ENCODE results near the gene KLHL35. TPM values are rescaled to one million over a fixed set of nuclear protein-coding genes. Genes with fewer than 3 reads are reported as not detected.

The KLHL35 gene
- total RNA-seq, 2 experiments from 2014 or later: 0.21 TPM; not detected in 1

DNA sequence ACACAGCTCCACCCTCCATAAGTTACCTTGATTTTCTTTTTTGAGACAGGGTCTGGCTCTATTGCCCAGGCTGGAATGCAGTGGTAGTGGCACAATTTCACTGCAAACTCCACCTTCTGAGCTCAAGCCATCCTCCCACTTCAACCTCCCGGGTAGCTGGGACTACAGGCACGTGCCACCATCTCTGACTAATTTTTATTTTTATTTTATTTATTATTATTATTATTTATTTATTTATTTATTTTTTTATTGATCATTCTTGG is 24.1 kb downstream of the KLHL35 start:
- intact Hi-C loops (cut with micrococcal nuclease; ENCODE audit: unreplicated experiment): no loop called here
- no peak overlapping the region for H3K4me2 ChIP-seq (ENCODE audit: low read length)
- no TSS peak for BruUV-seq (replicated peaks)
- H3K4me3 ChIP-seq (ENCODE audit: low read depth, low read length, poor library complexity, severe bottlenecking): no peak overlapping the region
- no peaks in the 10 kb centered on the region for H3K9me3 ChIP-seq (ENCODE audit: low read length)
- H3K79me2 ChIP-seq (ENCODE audit: insufficient read depth, low read depth, low read length): peaks cover 14% of the 10 kb centered on the region; the same call in 1 of the 2 replicates
- no peak overlapping the region for H2AFZ ChIP-seq (ENCODE audit: low read length)
- TF ChIP-seq EZH2phosphoT487 (IDR thresholded peaks at IDR 0.05; ENCODE audit: borderline replicate concordance, low read depth, low read length): no peak
- TF ChIP-seq, protein P1, sequence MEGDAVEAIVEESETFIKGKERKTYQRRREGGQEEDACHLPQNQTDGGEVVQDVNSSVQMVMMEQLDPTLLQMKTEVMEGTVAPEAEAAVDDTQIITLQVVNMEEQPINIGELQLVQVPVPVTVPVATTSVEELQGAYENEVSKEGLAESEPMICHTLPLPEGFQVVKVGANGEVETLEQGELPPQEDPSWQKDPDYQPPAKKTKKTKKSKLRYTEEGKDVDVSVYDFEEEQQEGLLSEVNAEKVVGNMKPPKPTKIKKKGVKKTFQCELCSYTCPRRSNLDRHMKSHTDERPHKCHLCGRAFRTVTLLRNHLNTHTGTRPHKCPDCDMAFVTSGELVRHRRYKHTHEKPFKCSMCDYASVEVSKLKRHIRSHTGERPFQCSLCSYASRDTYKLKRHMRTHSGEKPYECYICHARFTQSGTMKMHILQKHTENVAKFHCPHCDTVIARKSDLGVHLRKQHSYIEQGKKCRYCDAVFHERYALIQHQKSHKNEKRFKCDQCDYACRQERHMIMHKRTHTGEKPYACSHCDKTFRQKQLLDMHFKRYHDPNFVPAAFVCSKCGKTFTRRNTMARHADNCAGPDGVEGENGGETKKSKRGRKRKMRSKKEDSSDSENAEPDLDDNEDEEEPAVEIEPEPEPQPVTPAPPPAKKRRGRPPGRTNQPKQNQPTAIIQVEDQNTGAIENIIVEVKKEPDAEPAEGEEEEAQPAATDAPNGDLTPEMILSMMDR (conservative IDR thresholded peaks at IDR 0.05; ENCODE audit: low read length): no peak
- H3K27ac ChIP-seq (ENCODE audit: low read depth, low read length, poor library complexity, severe bottlenecking): no peak overlapping the region
- H4K20me1 ChIP-seq (ENCODE audit: insufficient read depth, low read length): peaks cover 26% of the 10 kb centered on the region
- ChIA-PET POLR2A (no interaction called here), CTCF (ENCODE audit: unreplicated experiment) (no interaction called here)
- H3K4me1 ChIP-seq (ENCODE audit: insufficient read depth, low read length, poor library complexity, severe bottlenecking): no peaks in the 10 kb centered on the region
- H3K9me2 ChIP-seq (ENCODE audit: insufficient read depth, low read length): no peaks in the 10 kb centered on the region
- peaks cover 57% of the 10 kb centered on the region for H3K36me3 ChIP-seq (ENCODE audit: insufficient read depth, low read length)
- DNase-seq (ENCODE audit: low spot score): no peak

DNA sequence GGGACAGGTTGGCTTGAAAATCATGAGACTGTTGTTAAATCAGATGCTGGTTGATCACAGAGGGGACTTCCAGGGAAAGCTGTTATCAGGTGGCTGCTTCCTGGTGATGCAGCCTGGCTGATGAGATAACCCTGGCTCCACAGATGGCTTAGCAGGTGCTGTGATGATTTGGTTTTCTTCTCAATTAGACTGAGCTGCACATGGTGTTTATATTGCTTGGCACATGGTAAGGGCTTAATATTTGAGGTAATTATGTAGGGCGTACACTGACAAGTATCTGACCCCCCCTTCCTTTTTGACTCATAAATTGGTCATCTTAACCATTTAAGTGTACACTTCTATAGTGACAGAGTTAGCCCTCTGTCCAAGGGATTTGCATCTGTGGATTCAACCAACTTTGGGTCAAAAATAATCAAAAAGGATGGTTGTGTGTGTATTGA is 26.6 kb downstream of the KLHL35 start:
- intact Hi-C loops (cut with micrococcal nuclease; ENCODE audit: unreplicated experiment): no loop called here
- H3K36me3 ChIP-seq (ENCODE audit: insufficient read depth, low read length): peaks cover 76% of the 10 kb centered on the region
- no TSS peak for BruUV-seq (replicated peaks)
- H3K9me2 ChIP-seq (ENCODE audit: insufficient read depth, low read length): no peaks in the 10 kb centered on the region
- H3K79me2 ChIP-seq (ENCODE audit: insufficient read depth, low read depth, low read length): peaks cover 40% of the 10 kb centered on the region
- H2AFZ ChIP-seq (ENCODE audit: low read length): no peak overlapping the region
- peaks cover 22% of the 10 kb centered on the region for H3K4me1 ChIP-seq (ENCODE audit: insufficient read depth, low read length, poor library complexity, severe bottlenecking)
- H3K4me2 ChIP-seq (ENCODE audit: low read length): no peak overlapping the region
- ChIA-PET CTCF (ENCODE audit: unreplicated experiment) (no interaction called here), POLR2A (interaction anchor here (0.8 kb wide), 1 partner anchor 25 kb away, joined by 3 read pairs; no protein-coding TSS in a partner anchor)
- no peak for TF ChIP-seq EZH2phosphoT487 (IDR thresholded peaks at IDR 0.05; ENCODE audit: borderline replicate concordance, low read depth, low read length)
- TF ChIP-seq, protein P1 (conservative IDR thresholded peaks at IDR 0.05; ENCODE audit: low read length): no peak
- DNase-seq (ENCODE audit: low spot score): no peak
- H3K4me3 ChIP-seq (ENCODE audit: low read depth, low read length, poor library complexity, severe bottlenecking): no peak overlapping the region
- H3K9me3 ChIP-seq (ENCODE audit: low read length): no peaks in the 10 kb centered on the region
- H3K27ac ChIP-seq (ENCODE audit: low read depth, low read length, poor library complexity, severe bottlenecking): no peak overlapping the region
- peaks cover 51% of the 10 kb centered on the region for H4K20me1 ChIP-seq (ENCODE audit: insufficient read depth, low read length)

DNA sequence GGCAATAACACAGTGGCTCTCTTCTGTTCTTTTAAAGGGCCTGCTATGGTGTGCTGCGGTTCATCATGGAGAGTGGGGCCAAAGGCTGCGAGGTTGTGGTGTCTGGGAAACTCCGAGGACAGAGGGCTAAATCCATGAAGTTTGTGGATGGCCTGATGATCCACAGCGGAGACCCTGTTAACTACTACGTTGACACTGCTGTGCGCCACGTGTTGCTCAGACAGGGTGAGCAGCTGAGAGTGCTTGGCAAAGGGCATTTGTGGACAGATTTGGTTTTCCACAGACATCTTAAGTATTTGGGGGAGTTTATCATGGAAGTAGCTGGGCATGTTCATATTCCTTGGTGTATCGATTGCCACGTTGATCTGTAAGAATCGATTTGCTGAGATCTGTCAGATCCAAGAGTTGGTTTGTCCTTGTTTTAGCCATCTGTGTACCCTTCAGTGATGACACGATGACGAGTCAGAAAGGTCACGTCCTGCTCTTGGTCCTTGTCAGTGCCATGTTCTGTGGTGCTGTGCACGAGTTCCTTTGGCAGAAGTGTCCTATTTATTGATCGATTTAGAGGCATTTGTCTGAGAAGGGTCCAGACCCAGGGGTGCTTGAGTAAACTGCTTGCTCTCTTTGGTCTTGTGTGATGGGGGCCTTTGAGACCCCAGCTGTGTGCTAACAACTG is 28.9 kb downstream of the KLHL35 start:
- Histone ChIP-seq H3K4me3 (ENCODE audit: low read depth, low read length, poor library complexity, severe bottlenecking) (no peak overlapping the region), H3K9me3 (ENCODE audit: low read length) (no peaks in the 10 kb centered on the region), H3K9me2 (ENCODE audit: insufficient read depth, low read length) (no peaks in the 10 kb centered on the region), H3K4me1 (ENCODE audit: insufficient read depth, low read length, poor library complexity, severe bottlenecking) (peaks cover 25% of the 10 kb centered on the region), H3K27ac (ENCODE audit: low read depth, low read length, poor library complexity, severe bottlenecking) (no peak overlapping the region), H3K79me2 (ENCODE audit: insufficient read depth, low read depth, low read length) (peaks cover 61% of the 10 kb centered on the region), H2AFZ (ENCODE audit: low read length) (no peak overlapping the region), H3K4me2 (ENCODE audit: low read length) (no peak overlapping the region), H3K36me3 (ENCODE audit: insufficient read depth, low read length) (peaks cover 95% of the 10 kb centered on the region), H4K20me1 (ENCODE audit: insufficient read depth, low read length) (peaks cover 68% of the 10 kb centered on the region)
- intact Hi-C loops (cut with micrococcal nuclease; ENCODE audit: unreplicated experiment): no loop called here
- TF ChIP-seq, protein P1 (conservative IDR thresholded peaks at IDR 0.05; ENCODE audit: low read length): no peak
- TF ChIP-seq EZH2phosphoT487 (IDR thresholded peaks at IDR 0.05; ENCODE audit: borderline replicate concordance, low read depth, low read length): no peak
- BruUV-seq (replicated peaks): no TSS peak
- no peak for DNase-seq (ENCODE audit: low spot score)
- ChIA-PET CTCF (ENCODE audit: unreplicated experiment) (no interaction called here), POLR2A (no interaction called here)
